Cardiac fibroblast (primary cell): ENCODE results near the gene MLLT3.

ENCODE experiments used
- DNase-seq, 2 donors: peaks; one replicate each; pipeline versions ENCODE4 v3.0.0 to v3.0.0-alpha.2; 2010; ENCODE audit warnings: low read depth in 2 of 2
- H3K4me3 ChIP-seq, 2 donors: replicated peaks in 1 of 2; 1 replicate in 1 of 2; 2 replicates in 1 of 2; pipeline ENCODE4 v1.5.1; 2011; ENCODE audit warnings: low read depth in 2 of 2, low read length in 2 of 2, mild to moderate bottlenecking in 2 of 2, moderate library complexity in 1 of 2
- CTCF ChIP-seq: IDR thresholded peaks from one replicate; pipeline ENCODE4 v1.5.1; 2011; ENCODE audit warnings: low read depth, mild to moderate bottlenecking, low read length, inconsistent platforms

The MLLT3 gene

GRCh38 chr9:20511686-20512085, 110.6 kb downstream of the MLLT3 start:
- no peak for TF ChIP-seq CTCF
- H3K4me3 ChIP-seq = no peak overlapping the region
- DNase-seq = no peak

- no peak for DNase-seq
- TF ChIP-seq CTCF = no peak
- no peak overlapping the region for H3K4me3 ChIP-seq
These were observed 112.8 kb downstream of the MLLT3 start for GRCh38 chr9:20509466-20509865.

GRCh38 chr9:20508242-20508641, 114.1 kb downstream of the MLLT3 start:
- DNase-seq = peak in 1 of 2 donors; percentile 5
- no peak for TF ChIP-seq CTCF
- H3K4me3 ChIP-seq = no peak overlapping the region

GRCh38 chr9:20507431-20507830, 114.9 kb downstream of the MLLT3 start:
- no peak overlapping the region for H3K4me3 ChIP-seq
- DNase-seq = peak in 1 of 2 donors; percentile 7
- TF ChIP-seq CTCF = no peak

GRCh38 chr9:20506099-20506900, 116.0 kb downstream of the MLLT3 start:
- TF ChIP-seq CTCF = no peak
- no peak for DNase-seq
- no peak overlapping the region for H3K4me3 ChIP-seq

- no peak overlapping the region for H3K4me3 ChIP-seq
- no peak for DNase-seq
- no peak for TF ChIP-seq CTCF
These were observed 116.7 kb downstream of the MLLT3 start for GRCh38 chr9:20505574-20505973.

GRCh38 chr9:20504930-20505329, 117.4 kb downstream of the MLLT3 start:
- H3K4me3 ChIP-seq = no peak overlapping the region
- no peak for TF ChIP-seq CTCF
- no peak for DNase-seq
